Breast epithelium (tissue), 3 donors: Measurements from ENCODE around the gene ZFYVE21.

Experiments used
- POLR2AphosphoS5 ChIP-seq, 3 donors: sonication (generic); formaldehyde crosslinking; IDR thresholded peaks; one replicate each; pipeline ENCODE4 v1.6.1; 2017; ENCODE audit warnings: antibody characterized with exemption in 3 of 3
- TF ChIP-seq, protein P1 (sequence below), 3 donors: fragments of 450-650 bp; IDR thresholded peaks; one replicate each; pipeline ENCODE4 v1.5.1; 2016 to 2017; ENCODE audit warnings: antibody characterized with exemption in 3 of 3, mild to moderate bottlenecking in 3 of 3, moderate library complexity in 3 of 3

DNA sequence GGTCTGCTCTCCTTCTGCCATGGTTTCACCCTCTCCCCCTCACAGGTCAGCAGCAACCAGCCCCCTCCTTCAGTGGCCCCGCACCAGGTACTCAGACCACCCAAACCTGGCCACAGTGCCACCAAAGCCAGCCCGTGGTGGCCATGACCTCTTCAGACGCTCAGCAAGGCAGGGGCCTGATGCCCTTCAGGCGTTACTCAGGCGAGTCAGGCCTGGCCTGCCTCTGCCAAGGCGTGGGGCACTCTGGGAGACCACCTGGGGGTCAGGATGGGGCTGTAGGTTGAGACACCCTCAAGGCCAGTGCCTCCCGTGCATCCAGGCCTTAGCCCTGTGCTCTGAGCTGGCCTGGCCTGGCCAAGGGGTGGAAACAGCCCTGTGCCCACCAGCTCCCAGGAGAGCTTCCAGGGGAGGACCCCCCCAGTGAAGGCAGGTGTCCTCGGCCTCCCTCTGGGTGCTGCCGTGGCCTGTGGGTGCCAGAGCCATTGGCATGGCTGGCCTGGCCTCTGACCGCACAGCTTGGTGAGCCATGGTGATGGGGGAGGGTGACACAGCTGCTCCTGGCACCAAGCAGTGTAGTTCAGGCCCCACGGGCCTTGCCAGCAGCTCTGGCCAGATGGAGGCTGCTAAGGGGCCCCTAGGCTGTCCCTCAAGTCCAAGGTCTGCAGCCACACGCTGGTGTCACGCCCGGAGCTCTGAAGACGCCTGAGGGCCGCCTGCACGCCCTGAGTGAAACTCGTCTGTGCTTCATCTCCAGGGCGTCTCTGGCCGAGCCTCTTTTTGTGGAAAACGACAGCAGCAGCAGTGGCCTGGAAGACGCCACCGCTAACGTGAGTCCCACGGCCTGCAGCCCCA, 15.5 kb upstream of the ZFYVE21 start:
- TF ChIP-seq, protein P1, sequence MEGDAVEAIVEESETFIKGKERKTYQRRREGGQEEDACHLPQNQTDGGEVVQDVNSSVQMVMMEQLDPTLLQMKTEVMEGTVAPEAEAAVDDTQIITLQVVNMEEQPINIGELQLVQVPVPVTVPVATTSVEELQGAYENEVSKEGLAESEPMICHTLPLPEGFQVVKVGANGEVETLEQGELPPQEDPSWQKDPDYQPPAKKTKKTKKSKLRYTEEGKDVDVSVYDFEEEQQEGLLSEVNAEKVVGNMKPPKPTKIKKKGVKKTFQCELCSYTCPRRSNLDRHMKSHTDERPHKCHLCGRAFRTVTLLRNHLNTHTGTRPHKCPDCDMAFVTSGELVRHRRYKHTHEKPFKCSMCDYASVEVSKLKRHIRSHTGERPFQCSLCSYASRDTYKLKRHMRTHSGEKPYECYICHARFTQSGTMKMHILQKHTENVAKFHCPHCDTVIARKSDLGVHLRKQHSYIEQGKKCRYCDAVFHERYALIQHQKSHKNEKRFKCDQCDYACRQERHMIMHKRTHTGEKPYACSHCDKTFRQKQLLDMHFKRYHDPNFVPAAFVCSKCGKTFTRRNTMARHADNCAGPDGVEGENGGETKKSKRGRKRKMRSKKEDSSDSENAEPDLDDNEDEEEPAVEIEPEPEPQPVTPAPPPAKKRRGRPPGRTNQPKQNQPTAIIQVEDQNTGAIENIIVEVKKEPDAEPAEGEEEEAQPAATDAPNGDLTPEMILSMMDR (IDR thresholded peaks at IDR 0.05): no peak
- no peak for TF ChIP-seq POLR2AphosphoS5 (IDR thresholded peaks at IDR 0.05)
